Right lobe of liver (tissue), 6 donors: ENCODE data around the gene SOX12. TPM values are rescaled to one million over a fixed set of nuclear protein-coding genes. Genes with fewer than 3 reads are reported as not detected.

Source experiments
- ATAC-seq, 4 donors: fragments of 200-7000 bp; cut with Tn5 transposase; one replicate each; pipeline ENCODE4 v1.9.1; 2020; ENCODE audit warnings: mild to moderate bottlenecking in 4 of 4, moderate library complexity in 4 of 4
- DNase-seq, 3 donors: peaks; one replicate each; pipeline ENCODE4 v3.0.0-alpha.2; 2020
- H3K27ac ChIP-seq, 3 donors: fragments of 200-600 bp; one replicate each; pipeline ENCODE4 v1.8.0; 2022
- H3K27me3 ChIP-seq, 2 donors: fragments of 200-600 bp; one replicate each; pipeline ENCODE4 v1.8.0; 2022
- H3K36me3 ChIP-seq, 4 donors: fragments of 200-600 bp; sonication (generic) in 1 of 4; one replicate each; pipeline versions ENCODE4 v1.5.1 to v1.8.0; 2017 to 2022; ENCODE audit warnings: control low read depth in 1 of 4
- H3K4me1 ChIP-seq, 4 donors: fragments of 200-600 bp; sonication (generic) in 1 of 4; one replicate each; pipeline versions ENCODE4 v1.5.1 to v1.8.0; 2017 to 2022; ENCODE audit warnings: control low read depth in 1 of 4
- H3K4me3 ChIP-seq, 3 donors: fragments of 200-600 bp; one replicate each; pipeline ENCODE4 v1.8.0; 2022
- H3K9me3 ChIP-seq, 4 donors: fragments of 200-600 bp; sonication (generic) in 1 of 4; one replicate each; pipeline versions ENCODE4 v1.5.1 to v1.8.0; 2017 to 2022; ENCODE audit warnings: control low read depth in 1 of 4
- CTCF ChIP-seq, 4 donors: fragments of 200-600 bp in 3 of 4; fragments of 450-650 bp in 1 of 4; IDR thresholded peaks; one replicate each; pipeline versions ENCODE4 v1.5.1 to v1.8.0; 2016 to 2022; ENCODE audit warnings: antibody characterized with exemption in 4 of 4, mild to moderate bottlenecking in 2 of 4
- POLR2A ChIP-seq: fragments of 450-650 bp; IDR thresholded peaks from one replicate; pipeline ENCODE4 v1.6.1; 2017; ENCODE audit warnings: antibody characterized with exemption, mild to moderate bottlenecking
- WGBS: methylation state at CpG from one replicate; pipeline ENCODE4 v1.1.6; 2018; ENCODE audit warnings: low coverage, low lambda C conversion rate; ENCODE audit not compliant: insufficient coverage; ENCODE audit errors: missing lambda C conversion rate; 5-methylcytosine and 5-hydroxymethylcytosine counted together
- intact Hi-C, 2 donors: fragments of 100-400 bp; cut with DNase I; formaldehyde crosslinking; loops; one replicate each; pipeline versions ENCODE4 v1.11.2 to v1.14.1; 2022
- total RNA-seq, 6 experiments: library from RNA; depleted of rRNA in 2 of 6; stranded (reverse); fragments of >200 nt in 2 of 6; fragmentation: NEBNext Ultra II Directional in 3 of 6; extraction: Animal tissue kit (Norgen Biotek cat#: 25700) in 3 of 6; gene quantifications; one replicate each; pipeline versions ENCODE4 v1.1.0 to v1.2.4, GENCODE V29; 2016 to 2023
- donor health status: DM: no; HTN: yes; CAD: no.
- donor health status: DM: no; HTN: no; CAD: no.
- donor health status: DM: no; HTN: no; CAD: no.
- donor health status: DM: no; HTN: yes; CAD: no.
- donor health status: DM: no; HTN: yes; CAD: no.

The SOX12 gene
- total RNA-seq, 6 experiments from 2014 or later = 3.6 to 6.4 (median 4.6) TPM

- Histone ChIP-seq H3K36me3 (no peaks in the 10 kb centered on the region), H3K4me3 (no peak overlapping the region), H3K4me1 (no peaks in the 10 kb centered on the region), H3K27me3 (no peaks in the 10 kb centered on the region), H3K27ac (no peak overlapping the region), H3K9me3 (no peaks in the 10 kb centered on the region)
- TF ChIP-seq POLR2A (no peak), CTCF (IDR thresholded peaks at IDR 0.05) (no peak)
- 83% methylated on average over 2 of the region's 2 CpGs for WGBS
- intact Hi-C loops = no loop called here
- ATAC-seq (no peak), DNase-seq (no peak)
These were observed 8.9 kb upstream of the SOX12 start for GRCh38 chr20:316316-317068.

DNA sequence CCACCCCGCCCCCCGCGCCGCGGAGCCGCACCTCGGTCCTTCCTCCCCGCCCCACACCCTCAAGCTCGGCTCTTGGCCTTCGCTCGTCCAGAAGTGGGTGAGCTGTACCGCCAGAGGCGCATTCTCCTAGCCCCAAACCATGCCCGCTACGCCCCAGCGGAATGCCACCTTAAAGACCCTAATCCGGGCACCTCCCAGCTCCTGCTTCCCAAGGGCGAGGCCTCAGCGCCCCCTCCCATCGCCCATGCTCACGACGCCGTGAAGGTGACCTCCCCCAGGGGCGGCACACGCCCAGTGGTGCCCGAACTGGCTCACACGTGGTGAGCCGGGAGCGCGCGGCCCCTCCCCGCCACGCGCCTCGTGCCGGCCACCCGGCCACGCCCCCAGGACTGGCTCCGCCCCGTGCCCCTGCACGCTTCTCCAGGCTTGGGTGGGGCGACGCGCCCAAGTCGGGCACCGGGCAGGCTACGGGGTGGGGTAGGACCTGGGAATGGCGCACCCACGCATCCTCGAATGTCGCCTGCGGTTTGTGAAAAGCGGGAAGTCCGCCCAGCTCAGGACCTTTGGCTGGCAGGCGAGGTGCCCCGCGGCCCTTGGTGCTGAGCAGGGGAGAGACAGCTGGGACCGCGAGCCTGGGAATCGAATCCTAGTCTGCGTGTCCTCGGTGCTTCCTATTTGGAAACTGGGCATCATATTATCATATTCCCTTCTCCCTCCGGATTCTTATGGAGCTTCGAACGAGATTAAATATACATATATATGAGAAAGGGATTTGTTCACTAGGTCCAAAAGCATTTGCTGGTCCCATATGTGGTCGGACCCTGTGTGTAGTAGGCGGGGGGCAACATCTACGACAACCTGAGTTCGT lies 941 bp upstream of the SOX12 start:
- peaks cover 0 to 7% (median 0%) of the 10 kb centered on the region in 4 donors for H3K4me1 ChIP-seq
- peak overlapping the region; percentile 47 to 88 (median 73) for H3K27ac ChIP-seq
- DNase-seq = peak; percentile 93 to 95 (median 93)
- H3K36me3 ChIP-seq = no peaks in the 10 kb centered on the region
- H3K4me3 ChIP-seq = peak overlapping the region; percentile 65 to 69 (median 68)
- intact Hi-C loops = no loop called here
- H3K9me3 ChIP-seq = no peaks in the 10 kb centered on the region
- TF ChIP-seq POLR2A (peak; percentile 41), CTCF (IDR thresholded peaks at IDR 0.05) (peak; percentile 10 to 19 (median 13))
- WGBS = 0% methylated on average over 22 of the region's 69 CpGs
- no peaks in the 10 kb centered on the region for H3K27me3 ChIP-seq
- ATAC-seq = peak; percentile 70 to 87 (median 81)

GRCh38 chr20:325889-326644 lies 715 bp downstream of the SOX12 start:
- ATAC-seq = no peak
- Histone ChIP-seq H3K4me1 (peaks cover 0 to 7% (median 0%) of the 10 kb centered on the region in 4 donors), H3K27ac (peak overlapping the region; percentile 31 to 88 (median 51)), H3K27me3 (no peaks in the 10 kb centered on the region), H3K36me3 (no peaks in the 10 kb centered on the region), H3K9me3 (no peaks in the 10 kb centered on the region), H3K4me3 (peak overlapping the region; percentile 62 to 69 (median 68))
- intact Hi-C loops = no loop called here
- DNase-seq = peak; percentile 61 to 72 (median 70)
- TF ChIP-seq POLR2A (no peak), CTCF (IDR thresholded peaks at IDR 0.05) (no peak)
- 0% methylated on average over 5 of the region's 103 CpGs for WGBS

DNA sequence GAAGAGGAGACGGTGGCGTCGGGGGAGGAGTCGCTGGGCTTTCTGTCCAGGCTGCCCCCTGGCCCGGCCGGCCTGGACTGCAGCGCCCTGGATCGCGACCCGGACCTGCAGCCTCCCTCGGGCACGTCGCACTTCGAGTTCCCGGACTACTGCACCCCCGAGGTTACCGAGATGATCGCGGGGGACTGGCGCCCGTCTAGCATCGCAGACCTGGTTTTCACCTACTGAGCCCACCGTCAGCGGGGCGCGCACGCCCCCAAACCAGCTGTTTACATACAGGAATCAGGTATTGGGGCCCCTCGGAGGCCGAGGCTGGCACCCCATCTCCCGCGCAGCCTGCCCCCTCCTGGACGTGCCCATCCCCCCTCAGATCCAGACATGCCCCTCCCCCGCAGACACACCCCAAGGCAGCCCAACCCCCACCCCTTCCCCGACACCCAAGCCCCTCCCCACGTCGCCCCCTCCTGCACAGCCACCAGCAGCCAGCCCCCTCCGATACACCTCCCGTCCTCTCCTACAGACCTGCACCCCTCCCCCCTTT lies 1.4 kb downstream of the SOX12 start:
- H3K9me3 ChIP-seq = no peaks in the 10 kb centered on the region
- intact Hi-C loops = no loop called here
- DNase-seq = peak in 2 of 3 donors; percentile 48 to 63
- WGBS = 0% methylated on average over 6 of the region's 38 CpGs
- peaks cover 0 to 7% (median 0%) of the 10 kb centered on the region in 4 donors for H3K4me1 ChIP-seq
- no peaks in the 10 kb centered on the region for H3K36me3 ChIP-seq
- H3K4me3 ChIP-seq = peak overlapping the region; percentile 62 to 69 (median 68)
- no peaks in the 10 kb centered on the region for H3K27me3 ChIP-seq
- TF ChIP-seq POLR2A (no peak), CTCF (IDR thresholded peaks at IDR 0.05) (no peak)
- ATAC-seq = no peak
- peak overlapping the region; percentile 31 to 88 (median 51) for H3K27ac ChIP-seq
